Stimulated activated CD8-positive, alpha-beta memory T cell treated with anti-CD3 and anti-CD28 coated beads, Interleukin-7, amount 100 ng/mL, for 24 hours (primary cell): ENCODE measurements around the gene GAL3ST1.
"Not testable (repeated sequence)": the region's sequence is repeated elsewhere in the genome, so short reads cannot be mapped to it uniquely, and the experiment has no call there.

Experiments
- DNase-seq: peaks from one replicate; pipeline ENCODE4 v3.0.0-alpha.2; 2020; ENCODE audit warnings: low read depth

GAL3ST1 gene, protein sequence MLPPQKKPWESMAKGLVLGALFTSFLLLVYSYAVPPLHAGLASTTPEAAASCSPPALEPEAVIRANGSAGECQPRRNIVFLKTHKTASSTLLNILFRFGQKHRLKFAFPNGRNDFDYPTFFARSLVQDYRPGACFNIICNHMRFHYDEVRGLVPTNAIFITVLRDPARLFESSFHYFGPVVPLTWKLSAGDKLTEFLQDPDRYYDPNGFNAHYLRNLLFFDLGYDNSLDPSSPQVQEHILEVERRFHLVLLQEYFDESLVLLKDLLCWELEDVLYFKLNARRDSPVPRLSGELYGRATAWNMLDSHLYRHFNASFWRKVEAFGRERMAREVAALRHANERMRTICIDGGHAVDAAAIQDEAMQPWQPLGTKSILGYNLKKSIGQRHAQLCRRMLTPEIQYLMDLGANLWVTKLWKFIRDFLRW

GRCh38 chr22:30574095-30574981 lies at the start of gene GAL3ST1:
Gene GAL3ST1, minus strand, starts transcription at chr22:30574665. Its CDS starts 17,273 bp downstream, at chr22:30557392.
- no peak for DNase-seq

DNA sequence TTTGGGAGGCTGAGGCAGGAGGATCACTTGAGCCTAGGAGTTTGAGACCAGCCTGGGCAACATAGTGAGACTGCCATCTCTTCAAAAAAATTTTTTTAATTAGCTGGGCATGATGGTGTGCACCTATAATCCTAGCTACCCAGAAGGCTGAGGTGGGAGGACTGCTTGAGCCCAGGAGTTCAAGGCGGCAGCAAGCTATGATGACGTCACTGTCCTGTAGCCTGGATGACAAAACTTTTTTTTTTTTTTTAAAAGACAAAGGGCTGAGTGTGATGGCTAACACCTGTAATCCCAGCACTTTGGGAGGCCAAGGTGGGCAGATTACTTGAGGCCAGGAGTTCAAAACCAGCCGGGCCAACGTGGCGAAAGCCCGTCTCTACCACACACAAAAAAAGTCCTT lies 45.4 kb upstream of the GAL3ST1 start:
- not testable (repeated sequence) for DNase-seq

GRCh38 chr22:30617819-30618218 lies 43.4 kb upstream of the GAL3ST1 start:
- no peak for DNase-seq

DNA sequence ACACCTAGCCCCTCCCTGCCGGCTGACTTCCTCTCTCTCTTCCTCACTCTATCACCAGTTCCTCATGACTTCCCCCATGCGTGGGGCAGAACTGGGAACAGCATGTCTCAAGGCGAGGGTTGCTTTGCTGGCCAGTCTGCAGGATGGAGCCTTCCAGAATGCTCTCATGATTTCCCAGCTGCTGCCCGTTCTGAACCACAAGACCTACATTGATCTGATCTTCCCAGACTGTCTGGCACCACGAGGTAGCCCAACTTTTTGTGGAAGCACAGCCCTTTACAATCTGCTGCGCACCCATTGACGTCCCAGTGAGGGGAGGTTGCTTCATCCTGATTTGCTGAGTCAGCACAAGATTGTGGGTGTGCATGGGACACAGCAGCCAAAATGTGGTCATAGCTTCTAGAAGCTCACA lies 41.1 kb upstream of the GAL3ST1 start:
- DNase-seq: no peak

GRCh38 chr22:30614879-30615278 lies 40.4 kb upstream of the GAL3ST1 start:
- no peak for DNase-seq

DNA sequence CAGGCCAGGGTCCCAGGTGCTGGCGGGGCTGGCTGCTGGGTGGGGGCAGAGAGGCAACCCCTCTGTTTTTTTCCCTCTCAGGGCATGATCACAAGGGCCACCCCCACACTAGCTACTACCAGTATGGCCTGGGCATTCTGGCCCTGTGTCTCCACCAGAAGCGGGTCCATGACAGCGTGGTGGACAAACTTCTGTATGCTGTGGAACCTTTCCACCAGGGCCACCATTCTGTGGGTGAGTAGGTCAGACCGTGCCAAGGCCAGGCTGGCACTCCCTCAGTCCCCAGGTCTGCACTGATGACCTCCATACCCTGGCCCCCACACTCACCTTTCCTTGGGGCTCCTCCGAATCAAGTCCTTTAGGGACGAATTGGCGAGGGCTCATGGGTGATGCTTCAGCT lies 39.8 kb upstream of the GAL3ST1 start:
- DNase-seq: no peak

DNA sequence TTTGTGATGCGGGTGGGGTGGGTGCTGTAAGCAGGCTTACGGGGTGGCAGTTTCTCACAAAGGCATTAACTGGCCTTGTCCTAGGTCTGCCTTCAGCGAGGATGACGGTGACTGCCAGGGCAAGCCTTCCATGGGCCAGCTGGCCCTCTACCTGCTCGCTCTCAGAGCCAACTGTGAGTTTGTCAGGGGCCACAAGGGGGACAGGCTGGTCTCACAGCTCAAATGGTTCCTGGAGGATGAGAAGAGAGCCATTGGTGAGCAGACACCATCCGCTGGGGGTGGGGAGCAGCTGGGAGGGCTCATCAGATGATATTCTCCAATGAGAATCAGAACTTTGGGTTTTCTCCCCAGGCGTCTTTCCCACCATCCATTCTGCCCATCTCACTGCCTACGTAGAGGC lies 38.3 kb upstream of the GAL3ST1 start:
- no peak for DNase-seq

- DNase-seq: no peak
Observed at GRCh38 chr22:30611197-30611596, 36.7 kb upstream of the GAL3ST1 start.

GRCh38 chr22:30610299-30610698 lies 35.8 kb upstream of the GAL3ST1 start:
- no peak for DNase-seq

DNA sequence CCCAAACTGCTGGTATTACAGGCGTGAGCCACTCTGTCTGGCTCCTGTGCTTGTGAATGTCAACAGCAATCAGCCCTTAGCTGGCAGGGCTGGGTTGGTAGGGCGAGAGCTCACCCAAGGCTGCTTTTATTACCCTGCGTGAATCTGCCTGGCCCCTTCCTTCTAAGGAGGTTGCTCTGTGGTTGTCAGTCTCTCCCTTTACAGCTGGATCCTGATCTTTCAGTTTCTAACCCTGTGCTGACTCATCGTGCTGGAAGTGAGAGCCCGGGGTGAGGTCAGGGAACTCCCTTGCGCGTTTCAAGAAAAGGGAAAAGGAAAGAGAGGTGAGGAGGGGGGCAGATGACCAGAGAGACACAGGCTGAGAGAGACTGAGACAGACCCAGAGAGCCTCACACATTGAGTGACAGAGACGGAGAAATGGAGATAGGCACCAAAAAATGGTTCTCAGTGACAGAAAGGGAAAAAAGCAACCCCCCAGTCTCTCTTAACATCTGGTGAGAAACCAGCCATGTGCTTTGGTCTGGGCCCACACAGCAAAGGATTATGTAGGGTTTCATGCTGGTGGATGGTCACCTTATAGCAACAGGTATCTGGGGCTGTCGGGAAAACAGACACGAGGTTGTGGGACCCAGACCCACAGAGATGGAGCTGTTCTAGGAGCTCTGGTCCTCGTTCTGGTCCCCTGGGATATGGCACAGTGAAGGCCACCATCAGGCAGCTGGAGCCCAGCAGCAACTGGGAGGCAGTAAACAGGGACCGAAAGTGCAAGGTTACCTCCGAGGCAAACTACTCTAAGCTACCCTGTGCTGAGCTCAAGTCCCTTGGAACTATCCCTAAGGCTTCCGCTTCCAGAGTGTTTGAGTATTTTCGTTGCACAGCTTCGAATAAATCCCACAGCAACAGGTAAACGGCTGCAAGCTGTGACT lies 35.1 kb upstream of the GAL3ST1 start:
- DNase-seq: no peak

DNA sequence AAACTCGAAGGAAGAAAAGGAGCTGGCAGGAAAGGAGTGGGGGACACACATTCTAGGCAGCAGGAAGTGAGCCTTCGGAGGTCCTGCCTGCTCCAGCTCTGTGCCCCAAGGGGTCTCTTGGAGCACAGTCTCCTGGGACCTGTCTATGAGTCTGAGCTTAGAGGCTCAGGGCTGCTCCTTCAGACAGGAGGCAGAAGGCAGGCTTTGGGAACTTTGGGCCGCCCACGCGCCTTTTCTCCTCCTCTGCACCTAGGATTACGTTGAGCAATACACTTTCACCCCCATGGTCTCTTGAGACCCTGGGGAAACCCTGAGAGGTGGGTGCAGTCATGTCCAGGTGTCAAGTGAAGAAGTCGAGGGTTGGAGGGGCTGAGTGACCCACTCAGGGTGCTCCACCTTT lies 33.5 kb upstream of the GAL3ST1 start:
- no peak for DNase-seq

DNA sequence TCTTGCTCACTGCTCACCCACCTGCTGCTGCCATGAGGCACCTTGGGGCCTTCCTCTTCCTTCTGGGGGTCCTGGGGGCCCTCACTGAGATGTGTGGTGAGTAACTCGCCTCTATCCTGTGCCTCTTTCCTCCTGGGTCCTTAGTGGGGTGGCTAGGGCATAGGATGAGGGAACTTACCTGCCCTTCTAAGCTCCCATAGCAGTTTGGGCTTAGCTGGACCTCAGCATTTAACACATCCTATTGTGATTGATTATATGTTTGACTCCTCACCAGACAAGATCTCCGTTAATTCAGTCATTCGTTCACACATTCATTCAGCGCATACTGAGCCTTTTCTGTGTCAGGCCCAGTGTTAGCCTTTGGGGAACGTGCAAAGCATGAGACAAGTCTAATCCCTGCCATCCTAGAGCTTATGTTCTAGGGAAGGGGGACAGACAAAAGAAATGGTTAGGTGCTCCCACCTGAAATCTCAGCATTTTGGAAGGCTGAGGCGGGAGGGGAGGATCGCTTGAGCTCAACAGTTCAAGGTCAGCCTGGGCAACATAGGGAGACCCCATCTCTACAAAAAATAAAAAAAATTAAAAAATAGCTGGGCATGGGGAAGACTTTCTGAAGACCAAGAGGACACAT lies 33.0 kb upstream of the GAL3ST1 start:
- DNase-seq: no peak

GRCh38 chr22:30606455-30607299 lies 32.2 kb upstream of the GAL3ST1 start, which contains the start of gene TCN2:
Gene TCN2, plus strand, starts transcription at chr22:30607174. Its CDS starts 158 bp downstream, at chr22:30607332.
- no peak for DNase-seq

- DNase-seq: no peak
Observed at GRCh38 chr22:30605449-30606110, 31.1 kb upstream of the GAL3ST1 start.

DNA sequence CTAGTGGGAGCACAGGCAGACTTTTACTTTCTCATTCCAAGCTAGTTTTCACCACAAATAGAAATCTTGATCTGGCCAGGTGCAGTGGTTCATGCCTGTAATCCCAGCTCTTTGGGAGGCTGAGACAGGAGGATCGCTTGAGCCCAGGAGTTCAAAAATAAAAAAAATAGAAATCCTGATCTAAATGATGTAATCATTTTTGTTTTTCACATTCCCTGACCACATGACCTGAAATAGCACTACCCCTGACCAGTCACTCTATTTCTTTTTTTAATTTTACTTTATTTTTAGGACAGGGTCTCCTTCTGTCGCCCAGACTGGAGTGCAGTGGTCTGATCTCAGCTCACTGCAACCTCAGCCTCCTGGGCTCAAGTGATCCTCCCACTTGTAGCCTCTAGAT lies 30.3 kb upstream of the GAL3ST1 start:
- DNase-seq: no peak

DNA sequence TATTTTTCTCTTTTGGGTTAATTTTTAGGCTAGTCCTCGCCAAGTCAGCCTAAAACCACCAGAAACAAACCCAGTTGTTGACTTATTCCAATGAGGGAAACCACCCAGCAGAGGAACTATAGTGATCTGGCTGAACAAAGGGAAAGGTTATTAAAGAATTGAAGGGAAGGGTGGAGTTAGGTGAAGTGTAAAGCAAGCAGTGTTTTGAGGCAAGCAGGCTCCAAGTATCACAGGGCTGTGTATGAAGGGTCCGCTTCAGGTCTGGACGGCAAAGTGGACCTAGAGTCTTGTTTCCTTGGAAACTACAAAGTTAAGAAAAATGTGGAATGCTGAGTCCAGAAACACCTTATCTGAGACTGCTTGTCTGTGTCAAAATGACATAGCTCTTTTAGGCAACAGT lies 29.3 kb upstream of the GAL3ST1 start:
- no peak for DNase-seq

GRCh38 chr22:30602049-30602448 lies 27.6 kb upstream of the GAL3ST1 start:
- DNase-seq: no peak

DNA sequence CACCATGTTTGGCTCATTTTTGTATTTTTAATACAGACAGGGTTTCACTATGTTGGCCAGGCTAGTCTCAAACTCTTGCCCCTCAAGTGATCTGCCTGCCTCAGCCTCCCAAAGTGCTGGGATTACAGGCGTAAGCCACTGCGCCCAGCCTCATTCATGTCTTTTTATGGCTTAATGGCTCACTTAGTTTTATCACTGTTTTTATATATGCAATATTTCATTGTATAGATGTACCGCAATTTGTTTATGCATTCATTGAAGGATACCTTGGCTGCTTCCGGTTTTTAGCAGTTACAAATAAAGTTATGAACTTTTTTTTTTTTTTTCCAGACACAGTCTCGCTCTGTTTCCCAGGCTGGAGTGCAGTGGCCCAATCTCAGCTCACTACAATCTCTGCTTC lies 27.0 kb upstream of the GAL3ST1 start:
- DNase-seq: no peak

- DNase-seq: no peak
Observed at GRCh38 chr22:30600921-30601320, 26.5 kb upstream of the GAL3ST1 start.

DNA sequence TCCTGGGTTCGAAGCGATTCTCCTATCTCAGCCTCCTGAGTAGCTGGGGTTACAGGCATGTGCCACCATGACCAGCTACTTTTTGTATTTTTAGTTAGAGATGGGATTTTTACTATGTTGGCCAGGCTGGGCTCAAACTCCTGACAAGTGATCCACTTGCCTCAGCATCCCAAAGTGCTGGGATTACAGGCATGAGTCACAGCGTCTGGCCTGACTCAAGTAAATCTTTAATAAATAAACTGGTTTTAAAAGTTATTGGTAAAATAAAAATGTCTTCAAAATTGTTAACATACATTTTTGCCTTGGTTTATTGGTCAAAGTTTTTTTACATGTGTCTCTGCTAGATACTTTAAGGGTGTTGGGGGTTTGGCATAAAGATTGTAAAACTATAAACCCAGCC lies 24.5 kb upstream of the GAL3ST1 start:
- DNase-seq: no peak
